SW480 (cell line): ENCODE measurements around the gene NBEA.
"Not testable (repeated sequence)": the region's sequence is repeated elsewhere in the genome, so short reads cannot be mapped to it uniquely, and the experiment has no call there.

ENCODE experiments used
- DNase-seq: peaks from one replicate; pipeline ENCODE4 v3.0.0-alpha.2; 2016; ENCODE audit warnings: low spot score

The NBEA gene

DNA sequence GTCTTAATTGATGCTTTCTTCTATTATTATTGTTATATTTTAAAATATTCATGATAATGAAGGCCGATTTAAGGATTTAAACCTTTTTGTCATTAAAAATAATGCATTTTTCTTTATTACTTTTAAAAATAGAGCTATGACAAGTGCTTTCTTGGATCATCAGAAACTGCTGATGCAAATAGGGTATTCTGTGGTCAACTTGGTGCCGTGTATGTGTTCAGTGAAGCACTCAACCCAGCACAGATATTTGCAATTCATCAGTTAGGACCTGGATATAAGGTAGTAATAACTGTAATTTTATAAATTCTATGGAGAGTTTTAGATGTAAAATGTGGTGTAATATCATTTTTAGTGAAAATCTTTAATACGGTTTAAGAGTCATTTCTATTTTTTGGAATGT lies 116.5 kb downstream of the NBEA start:
- not testable (repeated sequence) for DNase-seq

DNA sequence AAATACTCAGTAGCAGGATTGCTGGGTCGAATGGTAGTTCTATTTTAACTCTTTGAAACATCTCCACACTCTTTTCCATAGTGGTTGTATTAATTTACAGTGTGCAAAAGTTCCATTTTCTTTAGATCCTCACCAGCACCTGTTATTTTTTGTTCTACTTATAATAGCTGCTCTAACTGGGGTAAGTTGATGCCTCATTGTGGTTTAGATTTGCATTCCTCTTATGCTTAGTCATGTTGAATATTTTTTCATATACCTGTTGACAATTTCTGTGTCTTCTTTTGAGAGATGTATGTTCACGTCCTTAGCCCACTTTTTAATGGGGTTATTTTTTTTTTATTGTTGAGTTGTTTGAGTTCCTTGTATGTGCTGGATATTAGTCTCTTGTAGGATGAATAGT lies 144.6 kb downstream of the NBEA start:
- DNase-seq, result peak; percentile 47

DNA sequence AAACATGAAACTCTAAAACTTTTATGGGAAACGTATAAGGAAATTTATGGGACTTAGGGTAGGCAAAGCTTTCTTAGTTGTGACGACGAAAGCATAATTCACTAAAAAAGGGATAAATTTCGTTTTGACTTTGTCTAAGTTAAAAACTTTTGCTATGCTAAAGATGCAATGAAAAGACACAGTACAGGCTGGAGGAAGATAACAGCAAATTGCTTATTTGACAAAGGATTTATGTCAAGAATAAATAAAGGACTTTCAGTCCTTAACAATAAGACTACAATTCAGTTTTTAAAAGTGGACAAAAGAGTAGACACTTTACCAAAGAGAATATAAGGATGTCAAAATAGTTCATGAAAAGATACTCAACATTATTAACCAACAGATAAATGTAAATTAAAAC lies 150.2 kb downstream of the NBEA start:
- DNase-seq, result no peak

DNA sequence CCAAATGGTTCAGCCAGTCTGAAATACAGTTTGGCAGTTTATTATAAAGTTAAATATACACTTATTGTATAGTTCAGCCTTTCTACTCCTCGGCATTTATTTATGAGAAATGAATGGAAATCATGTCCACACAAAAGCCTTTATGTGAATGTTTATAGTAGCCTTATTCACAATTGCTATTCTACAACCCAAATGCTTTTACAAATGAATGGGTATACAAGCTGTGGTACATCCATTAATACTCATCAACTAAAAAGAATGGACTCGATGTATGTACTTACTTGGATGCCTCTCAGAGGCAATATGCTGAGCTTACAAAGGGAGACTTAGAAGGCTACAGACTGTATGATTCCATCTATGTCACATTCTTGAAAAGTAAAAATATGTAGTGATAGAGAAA lies 150.7 kb downstream of the NBEA start:
- no peak for DNase-seq

DNA sequence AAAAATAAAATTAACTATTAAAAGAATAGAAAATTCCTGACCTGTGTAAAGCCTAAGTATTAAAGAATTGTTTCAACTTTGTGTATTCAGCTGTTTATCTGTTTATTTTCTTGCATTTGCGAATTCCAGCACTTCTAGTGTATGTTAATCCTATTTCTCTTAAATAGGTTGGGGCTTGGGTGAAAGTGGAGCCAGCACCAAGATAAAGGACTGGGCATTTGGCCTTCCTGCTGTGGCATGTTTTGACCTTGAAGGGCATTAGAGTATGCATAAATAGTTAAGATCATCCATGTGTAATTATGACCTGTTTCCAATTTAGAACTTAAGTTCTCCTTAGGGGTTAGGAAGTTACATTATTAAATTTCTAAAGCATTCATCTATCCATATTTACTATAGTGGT lies 151.3 kb downstream of the NBEA start:
- no peak for DNase-seq

DNA sequence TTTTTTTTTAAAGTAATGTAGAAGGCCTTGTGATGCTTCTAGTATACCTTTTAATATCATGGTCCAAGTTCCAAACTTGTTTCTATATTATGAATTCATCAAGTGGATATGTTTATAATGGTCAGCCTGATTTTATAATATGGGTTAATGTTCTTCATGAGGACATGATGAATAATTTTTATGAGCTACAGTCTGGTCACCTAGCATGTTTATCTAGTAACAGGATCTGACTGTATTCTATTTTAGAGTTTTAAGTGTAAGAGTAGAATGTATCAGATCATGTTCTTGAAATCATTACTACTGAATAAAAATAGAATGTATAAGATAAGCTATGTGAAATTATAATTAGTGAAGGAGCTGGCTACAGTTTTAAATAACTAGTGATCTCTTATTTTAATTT lies 164.7 kb downstream of the NBEA start:
- DNase-seq, result not testable (repeated sequence)

DNA sequence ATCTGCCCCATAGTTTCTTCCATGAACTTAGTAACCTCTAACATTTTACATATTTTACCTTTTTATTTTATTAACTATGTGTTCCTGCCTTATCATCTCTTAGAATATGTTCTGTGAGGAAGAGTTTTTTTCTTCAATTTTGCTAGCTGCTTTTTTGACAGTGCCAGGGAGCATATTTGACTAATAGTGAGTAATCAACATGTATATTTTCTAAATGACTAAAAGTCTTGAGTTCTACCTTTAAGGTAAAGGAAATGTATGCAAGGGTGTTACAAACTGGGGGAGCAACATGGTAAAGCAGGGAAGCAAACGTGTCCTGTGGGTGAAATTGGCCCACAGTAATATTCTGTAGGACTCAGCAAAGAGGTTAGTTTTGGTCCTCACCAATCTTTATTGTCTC lies 165.5 kb downstream of the NBEA start:
- DNase-seq, result no peak

DNA sequence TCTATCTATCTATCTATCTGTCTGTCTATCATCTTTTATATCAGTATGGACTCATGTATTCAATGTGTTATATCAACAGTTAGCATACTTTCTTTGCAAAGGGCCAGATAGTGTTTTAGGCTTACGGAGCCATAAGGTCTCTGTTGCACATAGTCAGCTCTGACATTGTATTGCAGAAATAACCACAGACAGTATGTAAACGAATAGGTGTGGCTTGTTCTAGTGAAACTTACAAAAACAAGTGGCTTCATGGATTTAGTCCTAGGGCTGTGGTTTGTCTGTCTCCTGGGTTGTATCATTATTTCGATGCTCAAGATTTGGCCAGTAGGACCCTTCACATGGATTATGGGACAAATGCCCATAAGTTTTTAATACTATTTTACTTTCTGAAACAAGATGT lies 171.5 kb downstream of the NBEA start:
- DNase-seq, result not testable (repeated sequence)

DNA sequence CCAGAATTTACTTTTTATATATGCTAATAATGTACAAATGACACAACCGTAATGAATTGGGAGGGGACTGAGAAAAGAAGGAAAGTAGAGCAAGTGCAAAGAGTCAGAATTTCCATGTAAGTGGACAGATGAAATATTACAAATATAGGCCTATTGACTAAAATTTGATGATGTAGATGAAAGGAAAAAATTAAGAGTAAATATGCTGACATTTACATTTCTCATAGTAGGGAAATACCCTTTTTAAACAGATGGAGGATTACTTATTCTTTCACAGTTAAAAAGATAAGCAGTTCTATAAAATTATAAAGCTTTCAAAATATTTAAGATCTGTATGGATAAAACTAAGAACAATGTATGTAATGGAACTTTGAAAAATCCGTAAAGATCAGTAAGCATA lies 185.4 kb downstream of the NBEA start:
- no peak for DNase-seq

DNA sequence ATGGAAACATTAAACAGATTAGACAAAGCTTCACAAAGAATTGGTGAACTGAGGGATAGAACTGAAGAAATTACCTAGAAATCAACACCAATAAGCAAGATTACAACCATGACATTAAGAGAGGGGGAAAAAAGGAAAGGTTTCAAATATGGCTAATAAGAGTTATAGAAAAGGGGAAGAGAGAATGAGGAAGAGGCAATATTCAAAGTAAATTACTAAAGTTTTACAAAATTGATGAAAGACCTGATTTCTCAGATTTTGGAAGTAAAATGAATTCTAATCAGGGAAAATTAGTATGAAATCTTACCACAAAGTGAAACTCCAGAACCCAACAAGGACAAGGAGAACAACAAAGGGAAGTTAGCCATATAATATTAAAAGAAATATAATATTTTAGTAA lies 187.4 kb downstream of the NBEA start:
- DNase-seq, result no peak

DNA sequence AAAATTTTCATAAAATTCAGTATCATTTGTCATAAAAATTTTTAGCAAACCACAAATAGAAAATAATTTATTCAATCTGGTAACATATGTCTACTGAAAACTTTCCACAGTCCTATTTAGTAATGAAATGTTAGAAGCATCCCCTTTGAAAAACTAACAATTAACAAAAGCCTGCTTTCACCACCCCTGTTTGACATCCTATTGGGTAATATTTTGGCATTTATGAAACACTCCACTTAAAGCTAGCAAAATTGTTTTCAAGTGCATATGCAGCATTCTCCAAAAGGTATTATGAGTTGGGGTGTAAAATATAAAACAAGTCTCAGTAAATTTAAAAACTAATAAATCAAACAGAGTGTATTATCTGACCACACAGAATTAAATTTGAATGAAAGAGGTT lies 189.4 kb downstream of the NBEA start:
- no peak for DNase-seq

DNA sequence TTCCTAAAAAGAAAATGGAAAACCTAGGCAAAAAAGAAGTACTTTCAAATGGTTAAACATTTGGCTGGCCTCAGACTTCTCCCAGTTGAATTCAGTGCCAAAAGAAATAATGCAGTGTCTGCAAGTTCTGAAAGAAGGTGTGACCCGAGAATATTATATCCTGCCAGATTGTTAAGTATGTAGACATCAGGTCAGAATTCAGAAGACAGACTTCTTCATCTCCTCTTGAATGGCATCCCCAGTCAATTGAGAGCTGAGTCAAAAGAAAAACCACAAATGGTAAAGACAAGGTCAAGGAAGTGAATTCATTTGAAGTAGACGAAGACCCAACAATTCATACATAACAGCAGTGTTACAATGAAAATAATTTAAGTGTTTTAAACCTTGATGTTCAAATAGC lies 194.5 kb downstream of the NBEA start:
- DNase-seq, result no peak

DNA sequence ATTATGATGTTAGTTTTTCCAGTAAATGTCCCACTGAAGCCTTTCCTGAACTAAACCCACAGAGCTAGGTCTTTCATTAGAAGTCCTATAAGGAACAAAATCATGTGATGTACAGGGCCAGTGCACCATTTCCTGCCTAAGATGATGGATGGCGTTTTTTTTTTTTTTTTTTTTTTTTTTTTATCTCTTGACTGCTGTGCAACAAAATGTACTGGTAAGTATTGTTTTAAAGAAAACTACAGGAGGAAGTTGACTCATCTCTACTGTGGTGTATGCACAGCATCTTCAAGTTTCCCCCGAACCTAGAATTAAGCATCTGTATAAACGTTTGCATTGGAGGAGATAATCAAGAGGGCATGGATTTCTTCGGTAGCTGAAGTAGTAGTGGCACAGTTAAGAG lies 197.5 kb downstream of the NBEA start:
- no peak for DNase-seq

DNA sequence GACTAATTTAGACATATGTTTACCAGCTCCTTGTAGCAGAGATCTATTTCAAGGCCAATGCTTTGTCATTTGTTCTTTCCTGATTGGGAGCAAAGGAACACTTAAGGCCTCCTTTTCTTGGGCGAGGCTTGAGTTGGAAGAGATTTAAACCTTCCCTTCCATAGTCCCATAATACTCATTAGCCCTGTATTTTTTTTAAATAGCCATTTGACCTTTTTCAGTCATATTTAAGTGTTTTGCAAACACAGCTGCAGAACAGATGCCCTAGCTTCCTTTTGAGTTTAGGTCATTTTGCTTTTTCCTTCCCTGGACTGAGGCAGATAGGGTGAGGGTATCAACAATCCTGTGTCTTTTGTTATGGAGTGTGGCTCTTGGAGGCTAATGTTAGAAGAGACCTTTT lies 198.3 kb downstream of the NBEA start:
- no peak for DNase-seq

DNA sequence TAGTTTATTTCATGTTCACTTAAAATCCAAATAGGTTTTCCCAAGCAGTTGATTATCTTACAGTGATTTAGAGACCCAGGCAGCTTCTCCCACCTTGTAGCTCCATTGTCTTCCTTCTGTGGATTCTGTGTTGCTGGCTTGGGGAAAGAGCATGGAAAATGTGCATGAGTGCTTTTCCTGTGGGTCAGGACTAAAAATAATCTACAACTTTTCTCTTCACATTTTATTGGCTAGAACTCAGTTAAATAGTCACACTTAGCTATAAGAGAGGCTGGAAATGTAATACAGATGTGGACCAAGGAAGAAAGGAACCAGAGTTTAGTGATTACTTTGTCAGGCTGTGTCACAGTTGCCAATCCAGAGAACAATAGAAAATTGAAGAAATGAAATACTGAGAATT lies 198.8 kb downstream of the NBEA start:
- DNase-seq, result no peak

DNA sequence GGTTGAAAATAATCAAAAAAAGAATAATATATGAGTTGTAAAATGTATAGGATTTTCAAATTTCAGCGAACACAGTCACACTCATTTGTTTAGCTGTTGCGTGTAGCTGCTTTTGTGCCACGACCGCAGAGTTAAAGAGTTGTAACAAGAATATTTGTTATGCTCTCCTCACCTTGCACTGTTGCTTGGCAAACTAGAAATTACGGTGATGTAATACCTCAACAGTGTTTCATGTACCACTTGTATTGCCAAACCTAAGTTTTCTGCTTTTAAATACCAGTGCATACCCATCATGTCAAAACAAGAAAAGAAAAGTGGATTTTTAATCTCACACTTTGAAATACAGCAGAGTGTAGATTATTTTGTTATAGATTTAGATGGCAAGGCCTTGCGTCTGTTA lies 201.1 kb downstream of the NBEA start:
- no peak for DNase-seq

DNA sequence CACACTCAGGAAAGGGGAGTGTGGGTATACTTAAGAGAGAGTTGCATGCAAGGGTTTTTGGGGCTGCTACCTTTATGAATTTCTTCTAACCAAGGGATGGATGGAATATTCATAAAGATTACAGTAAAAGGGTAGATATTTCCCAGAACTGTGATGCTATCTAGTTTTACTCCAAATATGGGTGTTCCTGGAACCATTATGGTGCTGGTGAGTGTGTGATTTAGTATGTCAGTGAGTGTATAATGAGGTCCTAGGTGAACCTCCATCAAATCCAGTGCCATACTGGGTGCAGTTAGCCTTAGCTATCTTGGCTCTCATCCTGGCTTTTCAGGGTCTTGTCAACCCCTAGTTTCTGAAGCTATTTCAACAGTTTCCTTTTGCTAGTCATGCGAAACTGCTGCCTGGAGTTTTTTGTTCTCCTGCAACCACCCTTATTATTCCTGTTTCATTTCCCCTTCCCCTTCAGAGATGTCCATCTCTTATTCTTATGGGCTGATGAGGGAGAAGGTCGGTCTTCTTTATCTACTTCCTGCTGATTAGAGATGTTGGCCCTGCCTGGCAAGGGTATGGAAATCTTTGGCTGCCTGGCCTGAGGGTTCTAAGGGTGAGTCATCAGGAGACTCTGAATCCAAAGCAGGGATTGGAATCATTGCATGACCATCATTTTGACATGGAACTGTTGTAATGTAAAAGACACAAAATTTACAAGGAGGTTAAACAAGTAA lies 202.3 kb downstream of the NBEA start:
- no peak for DNase-seq

DNA sequence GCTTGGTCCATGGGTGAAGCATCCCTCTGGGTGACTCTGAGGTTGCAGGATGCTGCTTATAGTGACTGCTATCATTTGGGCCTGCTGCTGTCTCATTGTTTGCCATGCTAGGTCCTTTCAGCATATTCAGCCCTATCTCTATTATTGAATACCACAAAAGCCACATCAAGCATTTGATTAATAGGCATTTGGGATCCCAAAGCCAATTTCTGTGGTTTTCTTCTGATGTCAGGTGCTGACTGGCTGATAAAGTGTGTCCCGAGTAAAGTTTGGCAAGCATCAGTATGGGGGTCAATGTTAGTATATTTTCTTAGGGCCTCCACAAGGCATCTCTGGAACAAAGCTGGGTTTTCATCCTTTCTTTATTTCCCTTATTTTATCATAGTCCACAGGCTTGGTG lies 204.6 kb downstream of the NBEA start:
- peak; percentile 25 for DNase-seq

DNA sequence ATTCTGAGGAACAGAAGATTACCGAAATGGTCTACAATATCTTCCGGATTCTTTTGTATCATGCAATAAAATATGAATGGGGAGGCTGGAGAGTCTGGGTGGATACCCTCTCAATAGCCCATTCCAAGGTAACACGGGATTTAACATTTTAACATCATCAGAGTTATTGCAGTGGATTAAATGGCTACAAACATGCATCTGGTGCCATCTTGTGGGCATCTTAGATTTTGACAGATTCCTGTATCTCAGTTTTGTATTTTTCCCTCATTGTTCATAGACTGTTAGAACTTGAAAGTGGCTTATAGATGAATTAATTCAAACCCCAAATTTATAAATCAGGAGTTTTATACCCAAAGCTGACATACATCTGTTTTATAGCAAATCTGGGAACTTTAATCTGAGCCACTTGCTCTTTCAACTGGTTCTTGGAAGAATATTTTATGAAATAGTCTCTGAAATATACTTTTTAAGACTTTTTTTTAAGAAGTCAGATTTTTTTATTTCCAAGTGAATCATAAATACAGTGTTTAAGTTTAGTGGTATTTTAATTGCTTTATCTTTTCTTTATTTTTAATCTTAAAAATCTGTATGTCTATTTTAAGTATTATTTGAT lies 215.2 kb downstream of the NBEA start:
- DNase-seq, result peak; percentile 59

DNA sequence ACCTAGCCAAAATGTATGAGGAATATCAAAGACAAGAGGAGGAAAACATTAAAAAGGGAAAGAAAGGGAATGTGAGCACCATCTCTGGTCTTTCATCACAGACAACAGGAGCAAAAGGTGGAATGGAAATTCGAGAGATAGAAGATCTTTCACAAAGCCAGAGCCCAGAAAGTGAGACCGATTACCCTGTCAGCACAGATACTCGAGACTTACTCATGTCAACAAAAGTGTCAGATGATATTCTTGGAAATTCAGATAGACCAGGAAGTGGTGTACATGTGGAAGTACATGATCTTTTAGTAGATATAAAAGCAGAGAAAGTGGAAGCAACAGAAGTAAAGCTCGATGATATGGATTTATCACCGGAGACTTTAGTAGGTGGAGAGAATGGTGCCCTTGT lies 217.0 kb downstream of the NBEA start:
- DNase-seq, result no peak

DNA sequence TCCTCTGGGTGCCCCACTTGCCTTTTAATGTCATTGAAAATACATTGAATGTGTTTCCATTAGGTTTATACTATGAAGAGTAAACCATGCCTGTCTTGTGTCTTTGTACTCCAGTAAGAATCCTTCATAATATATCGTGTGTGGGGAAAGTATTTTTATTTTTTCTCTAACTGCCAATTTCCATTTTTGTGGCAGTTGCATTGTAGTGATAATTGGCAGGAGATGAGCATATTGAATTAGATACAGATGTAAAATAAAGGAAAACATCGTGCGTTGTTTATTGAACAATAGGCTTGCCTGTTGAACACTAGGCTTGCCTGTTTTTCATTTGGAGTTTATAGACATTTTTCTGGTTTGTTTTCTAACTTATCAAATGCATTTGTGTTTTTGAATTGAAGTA lies 218.8 kb downstream of the NBEA start:
- no peak for DNase-seq

DNA sequence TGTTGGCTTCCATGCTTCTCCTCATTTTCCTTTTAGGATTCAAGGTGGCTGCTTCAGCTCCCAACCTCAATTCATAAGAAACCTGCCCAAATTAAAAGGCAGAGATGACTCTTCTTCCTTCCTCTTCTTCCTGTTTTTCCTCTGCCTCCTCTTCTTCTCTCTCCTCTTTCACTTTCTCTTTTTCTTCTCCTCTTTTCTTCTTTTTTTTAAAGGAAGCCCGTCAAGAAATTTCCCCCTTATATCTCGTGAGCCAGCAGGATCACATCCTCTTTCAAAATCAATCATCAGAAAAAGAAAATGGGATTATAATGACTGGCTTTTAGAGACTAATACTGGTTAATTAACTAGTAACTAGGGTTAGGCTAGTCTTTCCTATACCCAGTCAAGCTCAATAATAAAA lies 220.3 kb downstream of the NBEA start:
- peak; percentile 13 for DNase-seq

DNA sequence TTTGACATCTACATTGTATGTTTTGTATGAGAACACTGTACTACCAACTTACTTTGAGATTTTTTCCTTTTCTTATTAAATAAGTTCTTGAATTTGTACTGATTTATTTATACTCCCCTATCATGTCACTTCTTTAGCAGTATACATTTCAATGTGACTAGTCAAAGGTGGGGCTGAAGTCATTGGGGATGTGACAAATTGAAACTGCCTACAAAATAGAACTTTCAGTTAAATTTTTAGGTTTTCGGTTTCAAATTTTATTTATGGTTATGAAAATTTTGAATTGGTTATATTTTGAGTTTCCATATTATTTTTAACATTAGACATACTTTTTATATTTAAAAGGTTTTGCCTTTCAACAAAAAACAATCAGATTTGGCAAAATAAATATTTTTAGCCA lies 221.6 kb downstream of the NBEA start:
- DNase-seq, result no peak

DNA sequence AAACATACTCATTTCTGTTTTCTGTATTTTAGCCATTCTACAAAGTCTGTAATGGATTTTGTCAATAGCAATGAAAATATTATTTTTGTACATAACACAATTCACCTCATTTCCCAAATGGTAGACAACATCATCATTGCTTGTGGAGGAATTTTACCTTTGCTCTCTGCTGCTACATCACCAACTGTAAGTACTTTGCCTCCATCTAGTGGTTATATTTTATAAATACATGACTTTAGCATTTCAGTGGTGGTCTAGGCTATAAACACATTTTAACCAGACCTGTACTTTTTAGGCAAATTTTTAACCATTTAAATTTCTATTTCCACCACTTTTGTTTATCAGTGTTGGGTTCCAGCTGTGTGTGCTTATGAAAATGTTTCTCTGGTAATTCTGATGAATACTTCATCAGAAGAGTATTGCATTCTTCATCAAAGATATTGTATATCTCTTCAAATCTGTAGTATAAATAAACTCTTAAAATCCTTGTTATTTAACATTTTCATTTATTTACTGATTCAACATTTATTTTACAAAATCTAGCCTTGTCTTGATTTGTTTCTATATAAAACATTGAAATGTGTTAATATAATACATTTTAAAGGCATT lies 222.4 kb downstream of the NBEA start:
- peak; percentile 73 for DNase-seq
